BJ (cell line): ENCODE results near the gene PTPN9. TPM values are rescaled to one million over a fixed set of nuclear protein-coding genes. Genes with fewer than 3 reads are reported as not detected.

ENCODE experiments used
- CTCF ChIA-PET: fragments of 350-600 bp; formaldehyde crosslinking; extraction: SDS; loops from one replicate; lab custom pipeline; 2021; ENCODE audit warnings: antibody characterized with exemption, inconsistent platforms; lab: Yijun Ruan, JAX
- POLR2A ChIA-PET: fragments of 300-600 bp; sonication (Branson Sonifier 250); formaldehyde crosslinking; extraction: SDS; loops from one replicate; lab custom pipeline; 2021; ENCODE audit warnings: antibody characterized with exemption; lab: Charles Lee
- DNase-seq: peaks from one replicate; pipeline ENCODE4 v3.0.0-alpha.2; 2011; ENCODE audit warnings: low read depth
- H3K27me3 ChIP-seq: 2 replicates; pipeline ENCODE4 v1.6.0; 2011; ENCODE audit warnings: low read length; ENCODE audit not compliant: control insufficient read depth, insufficient read depth
- H3K36me3 ChIP-seq: 2 replicates; pipeline ENCODE4 v1.5.1; 2011; ENCODE audit warnings: low read length; ENCODE audit not compliant: control insufficient read depth, insufficient read depth
- H3K4me3 ChIP-seq: 2 replicates; pipeline ENCODE4 v1.5.1; 2011; ENCODE audit warnings: low read depth, mild to moderate bottlenecking, control low read depth, low read length
- CTCF ChIP-seq: IDR thresholded peaks from 2 replicates; pipeline ENCODE4 v1.5.1; 2011; ENCODE audit warnings: low read depth, mild to moderate bottlenecking, control low read depth, inconsistent platforms, low read length, moderate library complexity; ENCODE audit not compliant: insufficient read depth
- polyA plus RNA-seq: library from polyadenylated mRNA; depleted of rRNA; stranded (reverse); fragments of >200 nt; gene quantifications from 2 replicates; pipeline ENCODE4 v1.2.3, GENCODE V29; 2011

The PTPN9 gene
- polyA plus RNA-seq, 1 experiment = 55.5 TPM

GRCh38 chr15:75431270-75431669 lies 147.8 kb downstream of the PTPN9 start:
- ChIA-PET POLR2A (no interaction called here), CTCF (interaction anchor here (0.7 kb wide), 1 partner anchor 15 kb away, joined by 5 read pairs; no protein-coding TSS in a partner anchor)
- Histone ChIP-seq H3K27me3 (no peaks in the 10 kb centered on the region), H3K36me3 (peaks cover 6% of the 10 kb centered on the region), H3K4me3 (no peak overlapping the region)
- no peak for DNase-seq
- TF ChIP-seq CTCF = no peak

GRCh38 chr15:75430259-75430658 lies 148.9 kb downstream of the PTPN9 start:
- no peak for TF ChIP-seq CTCF
- ChIA-PET POLR2A (no interaction called here), CTCF (no interaction called here)
- no peak for DNase-seq
- no peak overlapping the region for H3K4me3 ChIP-seq
- H3K27me3 ChIP-seq = no peaks in the 10 kb centered on the region
- H3K36me3 ChIP-seq = peaks cover 6% of the 10 kb centered on the region

- ChIA-PET CTCF (no interaction called here), POLR2A (no interaction called here)
- DNase-seq = no peak
- TF ChIP-seq CTCF = no peak
- Histone ChIP-seq H3K4me3 (no peak overlapping the region), H3K27me3 (no peaks in the 10 kb centered on the region), H3K36me3 (peaks cover 6% of the 10 kb centered on the region)
Observed at GRCh38 chr15:75428152-75428551, 151.0 kb downstream of the PTPN9 start.

- DNase-seq = no peak
- ChIA-PET POLR2A (no interaction called here), CTCF (interaction anchor here (0.7 kb wide), 1 partner anchor 18 kb away, joined by 3 read pairs; no protein-coding TSS in a partner anchor)
- TF ChIP-seq CTCF = no peak
- Histone ChIP-seq H3K36me3 (peaks cover 13% of the 10 kb centered on the region), H3K4me3 (no peak overlapping the region), H3K27me3 (no peaks in the 10 kb centered on the region)
Observed at GRCh38 chr15:75425966-75426500, 153.1 kb downstream of the PTPN9 start.

- Histone ChIP-seq H3K36me3 (peaks cover 9% of the 10 kb centered on the region), H3K27me3 (no peaks in the 10 kb centered on the region), H3K4me3 (no peak overlapping the region)
- ChIA-PET POLR2A (no interaction called here), CTCF (interaction anchor here (0.6 kb wide), 1 partner anchor 19 kb away, joined by 3 read pairs; no protein-coding TSS in a partner anchor)
- TF ChIP-seq CTCF = no peak
- DNase-seq = no peak
Observed at GRCh38 chr15:75422554-75422953, 156.6 kb downstream of the PTPN9 start.
